Peyer's patch (tissue), 4 donors: Measurements from ENCODE around the gene EDN3. TPM values are rescaled to one million over a fixed set of nuclear protein-coding genes. Genes with fewer than 3 reads are reported as not detected.

Experiments
- DNase-seq, 3 donors: peaks; one replicate each; pipeline ENCODE4 v3.0.0-alpha.2; 2017 to 2019
- H3K27ac ChIP-seq, 4 donors: fragments of 200-600 bp; sonication (generic); one replicate each; pipeline ENCODE4 v1.5.1; 2016 to 2019
- H3K27me3 ChIP-seq, 2 donors: fragments of 200-600 bp; sonication (generic); one replicate each; pipeline ENCODE4 v1.5.1; 2019
- H3K36me3 ChIP-seq, 3 donors: fragments of 200-600 bp; sonication (generic); one replicate each; pipeline ENCODE4 v1.5.1; 2016 to 2019
- H3K4me1 ChIP-seq, 4 donors: fragments of 200-600 bp; sonication (generic); one replicate each; pipeline ENCODE4 v1.5.1; 2016 to 2019
- H3K4me3 ChIP-seq, 4 donors: fragments of 200-600 bp; sonication (generic); 1 replicate in 3 of 4; 2 replicates in 1 of 4; pipeline ENCODE4 v1.5.1; 2016 to 2019; ENCODE audit warnings: mild to moderate bottlenecking in 1 of 4
- H3K9me3 ChIP-seq, 4 donors: fragments of 200-600 bp; sonication (generic); one replicate each; pipeline ENCODE4 v1.5.1; 2016 to 2019; ENCODE audit warnings: mild to moderate bottlenecking in 1 of 4
- CTCF ChIP-seq, 6 experiments: fragments of 450-650 bp in 4 of 6; fragments of 200-600 bp in 2 of 6; sonication (generic) in 1 of 6; IDR thresholded peaks; one replicate each; pipeline ENCODE4 v1.5.1; 2017 to 2019; ENCODE audit warnings: antibody characterized with exemption in 6 of 6, mild to moderate bottlenecking in 3 of 6, moderate library complexity in 1 of 6
- POLR2A ChIP-seq, 2 donors: fragments of 450-650 bp; IDR thresholded peaks; one replicate each; pipeline ENCODE4 v1.5.1; 2017; ENCODE audit warnings: antibody characterized with exemption in 2 of 2, mild to moderate bottlenecking in 2 of 2, moderate library complexity in 2 of 2
- total RNA-seq, 4 donors: library from RNA; depleted of rRNA; stranded (reverse); fragments of >200 nt; gene quantifications; one replicate each; pipeline ENCODE4 v1.1.0, GENCODE V29; 2016

EDN3 gene
- total RNA-seq, 4 donors from 2014 or later = 6.6 to 112 (median 63.9) TPM

DNA sequence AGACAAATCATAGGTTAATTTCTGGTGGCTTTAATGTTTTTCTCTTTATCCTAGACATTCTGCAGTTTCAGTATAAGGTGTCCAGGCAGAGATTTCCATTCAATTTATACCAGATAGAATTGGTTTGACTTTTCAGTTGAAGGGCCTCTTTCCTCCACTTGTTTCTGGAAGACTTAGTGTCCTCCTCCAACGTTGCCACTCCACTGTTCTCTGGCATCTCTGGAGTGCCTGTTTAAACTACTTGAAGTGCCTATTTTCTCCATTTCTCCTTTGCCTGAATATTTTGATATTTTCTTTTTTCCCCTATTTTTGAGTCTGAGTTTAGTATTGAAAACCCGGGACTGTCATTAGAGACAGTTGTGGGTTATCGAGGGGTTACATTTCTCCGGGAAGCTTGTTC, 27.7 kb downstream of the EDN3 start:
- H3K36me3 ChIP-seq = no peaks in the 10 kb centered on the region
- no peak overlapping the region for H3K4me3 ChIP-seq
- H3K27me3 ChIP-seq = no peaks in the 10 kb centered on the region
- H3K27ac ChIP-seq = no peak overlapping the region
- DNase-seq = no peak
- TF ChIP-seq POLR2A (IDR thresholded peaks at IDR 0.05) (no peak), CTCF (IDR thresholded peaks at IDR 0.05) (no peak)
- H3K4me1 ChIP-seq = peaks cover 0 to 11% (median under 1%) of the 10 kb centered on the region in 4 donors
- H3K9me3 ChIP-seq = no peaks in the 10 kb centered on the region

GRCh38 chr20:59331721-59332329, 31.4 kb downstream of the EDN3 start:
- Histone ChIP-seq H3K36me3 (no peaks in the 10 kb centered on the region), H3K27ac (no peak overlapping the region), H3K4me3 (no peak overlapping the region), H3K9me3 (no peaks in the 10 kb centered on the region), H3K4me1 (peaks cover 0 to 11% (median 2%) of the 10 kb centered on the region in 4 donors), H3K27me3 (no peaks in the 10 kb centered on the region)
- DNase-seq = no peak
- no peak for TF ChIP-seq POLR2A (IDR thresholded peaks at IDR 0.05)
- no peak for TF ChIP-seq CTCF (IDR thresholded peaks at IDR 0.05)

- no peak for DNase-seq
- TF ChIP-seq CTCF (IDR thresholded peaks at IDR 0.05) (no peak), POLR2A (IDR thresholded peaks at IDR 0.05) (no peak)
Measured at GRCh38 chr20:59333260-59333845, 32.9 kb downstream of the EDN3 start.

GRCh38 chr20:59333951-59334350, 33.5 kb downstream of the EDN3 start:
- Histone ChIP-seq H3K27ac (peak overlapping the region in 2 of 4 donors; percentile 29 to 57), H3K36me3 (no peaks in the 10 kb centered on the region), H3K9me3 (no peaks in the 10 kb centered on the region), H3K27me3 (no peaks in the 10 kb centered on the region), H3K4me1 (peaks cover 0 to 11% (median 2%) of the 10 kb centered on the region in 4 donors), H3K4me3 (no peak overlapping the region)
- DNase-seq = peak in 2 of 3 donors; percentile 73 to 76
- TF ChIP-seq POLR2A (IDR thresholded peaks at IDR 0.05) (no peak), CTCF (IDR thresholded peaks at IDR 0.05) (no peak)

More at GRCh38 chr20:59333260-59333845, 32.9 kb downstream of the EDN3 start:
- H3K4me1 ChIP-seq = peaks cover 0 to 11% (median 2%) of the 10 kb centered on the region in 4 donors
- H3K9me3 ChIP-seq = no peaks in the 10 kb centered on the region
- H3K4me3 ChIP-seq = no peak overlapping the region
- peak overlapping the region in 1 of 4 donors; percentile 57 for H3K27ac ChIP-seq
- H3K27me3 ChIP-seq = no peaks in the 10 kb centered on the region
- H3K36me3 ChIP-seq = no peaks in the 10 kb centered on the region

DNA sequence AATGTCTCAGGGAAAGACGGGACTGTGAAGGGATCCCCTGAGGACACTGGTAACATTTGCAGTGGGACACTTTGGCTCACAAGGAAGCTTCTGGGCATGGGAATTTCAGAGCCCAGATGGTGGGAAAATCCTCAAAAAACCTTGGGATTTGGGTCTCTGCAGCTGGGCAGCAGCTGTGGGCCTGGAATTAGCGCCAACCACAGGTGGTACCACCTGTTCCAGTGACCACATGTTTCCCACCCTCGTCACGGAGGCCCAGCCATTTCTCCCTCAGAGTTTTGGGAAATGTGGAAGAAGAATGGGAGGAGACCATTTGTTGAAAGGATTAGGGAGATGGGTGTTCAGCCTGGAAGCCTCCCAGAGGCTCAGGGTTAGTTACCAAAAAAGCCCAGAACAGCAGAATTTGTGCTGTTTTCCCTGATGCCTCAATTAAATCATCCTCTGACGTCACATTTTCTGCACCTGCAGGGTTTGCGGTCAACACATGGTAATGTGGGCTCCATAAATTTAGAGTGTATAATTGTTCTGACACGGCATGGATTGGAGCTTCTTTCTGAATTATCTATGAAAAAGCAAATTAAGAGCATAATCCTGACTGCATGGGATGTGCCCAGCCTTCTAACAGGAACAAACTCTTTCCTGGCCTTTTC, 34.4 kb downstream of the EDN3 start:
- Histone ChIP-seq H3K9me3 (no peaks in the 10 kb centered on the region), H3K4me3 (no peak overlapping the region), H3K4me1 (peaks cover 0 to 11% (median 2%) of the 10 kb centered on the region in 4 donors), H3K36me3 (no peaks in the 10 kb centered on the region), H3K27ac (no peak overlapping the region), H3K27me3 (no peaks in the 10 kb centered on the region)
- DNase-seq = no peak
- TF ChIP-seq CTCF (IDR thresholded peaks at IDR 0.05) = no peak
- TF ChIP-seq POLR2A (IDR thresholded peaks at IDR 0.05) = no peak
